ENCODE results near the gene POP7.

DNA sequence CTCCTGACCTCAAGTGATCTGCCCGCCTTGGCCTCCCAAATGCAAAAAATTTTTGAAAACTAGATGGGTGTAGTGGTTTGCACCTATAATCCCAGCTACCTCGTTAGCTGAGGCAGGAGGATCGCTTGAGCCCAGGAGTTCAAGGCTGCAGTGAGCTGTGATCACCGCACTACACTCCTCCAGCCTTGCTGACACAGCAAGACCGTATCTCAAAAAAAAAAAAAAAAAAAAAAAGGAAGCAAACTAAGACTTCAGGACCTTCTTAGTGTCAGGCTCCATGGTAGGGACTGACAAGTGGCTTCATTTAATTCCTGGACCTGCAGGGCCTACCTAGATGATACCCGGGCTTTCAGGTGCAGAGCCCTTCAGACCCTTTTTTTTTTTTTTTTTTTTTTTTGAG is 2.5 kb downstream of the POP7 start:
- TF ChIP-seq NFE2L1 (CRISPR knock-in tag; IDR thresholded peaks at IDR 0.05): no peak
- no peak for TF ChIP-seq USF1 (CRISPR knock-in tag; IDR thresholded peaks at IDR 0.05)
- TF ChIP-seq NFYB (CRISPR knock-in tag; conservative IDR thresholded peaks at IDR 0.05; ENCODE audit: low read depth): no peak
- TF ChIP-seq CTCF (IDR thresholded peaks at IDR 0.05): no peak
- no peak for TF ChIP-seq RELA (CRISPR knock-in tag; IDR thresholded peaks at IDR 0.05; ENCODE audit: borderline replicate concordance)
- TF ChIP-seq MAX (CRISPR knock-in tag; IDR thresholded peaks at IDR 0.05): no peak
- TF ChIP-seq PREB (CRISPR knock-in tag; IDR thresholded peaks at IDR 0.05; ENCODE audit: borderline replicate concordance): no peak
- no peak for TF ChIP-seq AFF4 (CRISPR knock-in tag; IDR thresholded peaks at IDR 0.05; ENCODE audit: borderline replicate concordance)

Measured in WTC11 (cell line).